Hippocampal formation (tissue), 2 donors: ENCODE data around the gene MAPK13.
"Not testable (repeated sequence)": the region's sequence is repeated elsewhere in the genome, so short reads cannot be mapped to it uniquely, and the experiment has no call there.

ENCODE experiments used
- DNase-seq, 2 donors: peaks; one replicate each; lab custom pipeline; 2025; lab: John Stamatoyannopoulos, UW

The MAPK13 gene

DNA sequence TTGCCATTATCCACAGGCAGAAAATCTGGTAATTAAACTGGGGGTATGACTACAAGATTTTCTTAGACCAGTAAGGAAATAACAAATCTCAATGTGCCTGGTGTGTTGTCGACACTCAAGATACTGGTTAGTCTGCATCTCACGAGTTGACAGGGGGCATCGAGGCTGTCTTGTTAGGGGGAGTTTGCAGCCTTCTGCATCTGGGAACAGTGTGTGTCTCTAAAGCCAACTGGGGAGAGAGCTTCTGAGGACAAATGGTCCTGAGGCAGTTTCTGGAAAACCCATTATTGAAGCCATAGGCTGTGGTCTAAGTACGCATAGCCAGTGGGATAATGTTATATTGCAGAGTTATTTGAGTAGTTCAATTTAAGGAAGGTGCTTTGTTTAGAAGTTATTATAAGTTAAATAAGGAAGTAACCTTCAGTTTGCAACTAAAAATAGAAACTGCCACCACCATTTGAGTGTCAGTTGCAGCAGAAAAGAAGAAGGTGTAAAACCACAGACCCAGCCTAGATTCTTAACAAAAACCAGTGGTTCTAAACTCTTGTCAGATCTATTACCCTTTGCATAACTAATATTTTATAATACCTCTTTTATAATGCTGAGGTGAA lies 15.4 kb upstream of the MAPK13 start:
- DNase-seq, result no peak

GRCh38 chr6:36115412-36115811 lies 14.9 kb upstream of the MAPK13 start:
- DNase-seq, result no peak

- DNase-seq, result no peak
Measured at GRCh38 chr6:36116066-36116864, 14.0 kb upstream of the MAPK13 start.

- no peak for DNase-seq
Measured at GRCh38 chr6:36116943-36117342, 13.4 kb upstream of the MAPK13 start.

DNA sequence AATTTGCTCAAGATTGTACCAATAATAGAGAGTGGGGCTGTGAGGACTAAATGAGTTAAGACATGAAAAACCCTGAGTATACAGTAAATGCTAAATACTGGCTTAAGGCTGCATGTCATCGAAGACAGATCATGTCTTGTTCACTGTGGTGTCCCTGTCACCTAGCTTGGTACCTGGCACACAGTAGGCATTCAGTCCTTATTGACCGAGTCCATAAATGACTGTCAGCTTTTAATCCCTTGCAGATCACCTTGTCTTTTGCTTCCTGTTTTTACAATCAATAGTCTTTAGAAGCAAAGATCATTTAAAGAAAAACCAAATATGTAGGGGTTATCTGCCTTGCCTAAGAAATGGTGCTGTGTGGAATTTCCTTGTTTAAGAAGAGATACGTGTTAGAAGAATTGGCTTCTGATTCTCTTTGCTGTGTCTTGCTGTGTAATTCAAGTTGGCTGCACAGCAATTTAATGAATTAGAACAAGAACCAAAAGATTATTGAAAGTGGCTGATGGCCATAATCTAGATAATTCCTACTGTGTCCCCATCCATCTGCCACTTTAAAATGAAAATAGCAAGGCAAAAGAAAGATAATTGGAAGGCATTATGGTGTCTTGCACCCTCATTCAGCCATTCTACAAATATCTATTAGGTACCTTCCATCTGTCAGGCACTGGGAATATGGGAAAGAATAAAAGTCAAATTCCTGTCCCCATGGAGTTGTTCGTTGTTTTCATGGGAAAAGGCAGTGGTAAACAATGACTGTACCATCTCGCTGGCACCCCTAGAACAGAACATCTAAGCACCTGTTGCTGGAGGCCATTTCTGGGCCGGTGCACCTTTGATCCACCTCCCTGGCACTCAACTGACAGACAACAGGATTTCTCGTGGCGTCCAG lies 12.4 kb upstream of the MAPK13 start:
- DNase-seq, result no peak

- no peak for DNase-seq
Measured at GRCh38 chr6:36118550-36119107, 11.7 kb upstream of the MAPK13 start.

DNA sequence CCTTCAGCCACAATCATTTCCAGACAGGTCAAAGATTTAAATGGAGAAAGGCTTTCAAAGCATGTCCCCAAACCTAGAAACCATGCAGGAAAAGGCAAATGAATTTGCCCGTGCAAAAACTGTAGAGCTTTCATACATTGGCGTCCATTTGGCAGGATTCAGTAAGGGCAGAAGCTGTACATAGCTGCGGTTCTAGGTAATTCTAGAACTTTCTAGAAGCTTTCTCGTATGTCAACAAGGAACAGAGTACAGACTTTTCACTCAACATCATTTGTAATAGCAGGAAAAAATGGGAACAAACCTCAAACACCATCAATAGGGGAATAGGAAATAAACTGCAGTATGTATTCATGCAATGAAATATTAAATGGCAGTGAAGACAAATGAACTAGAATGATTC lies 11.1 kb upstream of the MAPK13 start:
- no peak for DNase-seq

GRCh38 chr6:36120018-36120417 lies 10.3 kb upstream of the MAPK13 start:
- no peak for DNase-seq

DNA sequence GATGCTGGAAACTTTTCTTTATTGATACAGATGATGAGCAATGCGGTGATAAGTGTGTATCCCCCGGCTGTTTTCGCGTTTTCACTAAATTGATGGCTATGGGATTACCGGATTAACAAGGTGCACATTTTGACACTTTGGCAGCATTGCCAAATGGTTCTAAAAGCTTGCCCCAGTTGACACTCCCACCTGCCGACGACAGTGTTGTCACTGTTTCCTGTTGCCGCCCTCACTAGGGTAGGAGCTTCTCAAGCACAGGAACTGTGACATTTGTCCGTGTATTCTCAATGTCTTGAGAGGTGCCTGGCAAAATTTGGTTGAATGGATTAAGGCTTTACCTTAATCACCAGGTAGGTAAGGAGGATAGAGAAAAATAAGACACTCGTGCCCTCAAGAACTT lies 9.8 kb upstream of the MAPK13 start:
- DNase-seq, result no peak

DNA sequence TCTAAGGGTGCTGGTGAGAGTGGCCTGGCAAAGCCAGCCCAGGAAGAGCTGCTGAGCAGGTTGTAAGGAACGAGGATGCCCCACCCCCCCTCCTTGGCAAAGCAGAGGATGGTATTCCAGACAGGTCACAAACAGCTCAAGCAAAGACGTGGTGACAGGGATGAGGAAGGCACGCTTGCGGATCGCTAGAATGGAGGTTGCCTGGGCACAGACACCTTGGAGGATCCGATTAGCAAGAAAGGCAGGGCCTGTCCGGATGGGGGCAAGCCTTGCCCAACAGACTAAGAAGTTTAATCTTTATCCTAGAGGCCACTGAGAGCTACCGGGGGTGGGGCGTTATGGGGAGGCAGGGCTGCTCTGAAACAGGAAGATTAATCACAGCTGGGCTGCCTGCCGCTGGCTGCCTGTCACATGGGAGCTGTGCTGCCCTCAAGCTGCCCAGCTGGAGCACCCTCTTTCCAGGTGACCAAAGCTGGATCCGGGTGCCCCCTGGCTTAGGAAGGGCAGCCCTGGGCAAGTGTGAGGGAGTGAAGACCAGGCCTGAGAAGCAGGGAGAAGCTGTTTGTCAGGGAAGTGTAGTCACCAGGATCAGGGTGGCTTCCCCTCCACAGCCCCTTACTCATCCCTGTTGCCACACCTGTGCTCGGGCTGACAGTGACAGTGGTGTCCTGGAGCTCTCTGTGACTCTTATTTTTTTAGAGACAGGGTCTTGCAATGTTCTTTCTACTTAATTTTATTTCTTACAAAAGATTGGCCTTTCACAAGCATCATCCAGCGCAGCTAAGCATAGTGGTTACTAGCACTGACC lies 9.1 kb upstream of the MAPK13 start:
- DNase-seq, result no peak

DNA sequence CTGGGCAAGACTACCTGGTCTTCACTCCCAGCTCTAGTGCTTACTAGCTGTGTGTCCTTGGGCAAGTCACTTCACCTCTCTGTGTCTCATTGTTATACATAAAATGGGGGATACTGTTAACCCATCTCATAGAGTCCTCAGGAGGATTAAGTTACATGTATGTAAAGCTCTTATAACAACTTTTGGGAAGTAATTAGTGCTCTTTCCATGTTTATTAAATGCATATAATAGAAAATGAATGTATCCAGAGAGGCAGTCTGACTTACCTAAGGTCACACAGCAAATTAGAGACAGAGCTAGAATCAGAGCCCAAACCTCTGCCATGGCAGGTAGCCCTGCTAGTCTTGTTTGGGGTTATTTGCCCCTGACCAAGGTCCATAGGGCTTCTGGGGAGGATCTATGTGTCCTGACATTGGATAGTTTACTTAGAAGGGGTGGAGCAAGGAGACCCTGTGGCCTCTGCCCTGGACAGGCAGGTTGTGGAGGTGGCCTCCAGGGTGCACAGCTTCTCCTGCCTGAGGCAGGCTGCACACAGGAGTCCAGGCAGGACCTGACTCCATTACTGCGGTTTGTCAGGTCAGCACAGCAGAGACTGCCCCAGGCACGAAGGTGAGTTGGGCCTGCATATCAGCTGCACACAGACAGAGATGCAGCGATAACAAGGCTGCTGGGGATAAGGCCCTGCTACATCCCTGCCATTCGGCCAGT lies 8.4 kb upstream of the MAPK13 start:
- no peak for DNase-seq

- no peak for DNase-seq
Measured at GRCh38 chr6:36122495-36123269, 7.6 kb upstream of the MAPK13 start.

- peak; percentile 17 to 54 for DNase-seq
Measured at GRCh38 chr6:36123270-36124139, 6.8 kb upstream of the MAPK13 start.

DNA sequence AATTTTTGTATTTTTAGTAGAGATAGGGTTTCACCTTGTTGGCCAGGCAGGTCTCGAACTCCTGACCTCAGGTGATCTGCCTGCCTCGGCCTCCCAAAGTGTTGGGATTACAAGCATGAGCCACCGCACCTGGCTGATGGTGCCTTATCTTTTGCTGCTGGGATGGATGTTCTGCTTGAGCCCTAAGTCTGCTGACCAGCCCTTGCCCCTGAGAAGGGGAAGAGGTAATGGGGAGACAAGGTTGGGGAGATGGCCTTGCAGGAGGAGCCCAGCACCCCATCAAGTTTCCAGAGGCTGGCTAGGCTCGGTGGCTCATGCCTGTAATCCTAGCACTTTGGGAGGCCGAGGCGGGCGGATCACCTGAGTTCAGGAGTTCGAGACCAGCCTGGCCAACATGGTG lies 6.0 kb upstream of the MAPK13 start:
- DNase-seq, result not testable (repeated sequence)

DNA sequence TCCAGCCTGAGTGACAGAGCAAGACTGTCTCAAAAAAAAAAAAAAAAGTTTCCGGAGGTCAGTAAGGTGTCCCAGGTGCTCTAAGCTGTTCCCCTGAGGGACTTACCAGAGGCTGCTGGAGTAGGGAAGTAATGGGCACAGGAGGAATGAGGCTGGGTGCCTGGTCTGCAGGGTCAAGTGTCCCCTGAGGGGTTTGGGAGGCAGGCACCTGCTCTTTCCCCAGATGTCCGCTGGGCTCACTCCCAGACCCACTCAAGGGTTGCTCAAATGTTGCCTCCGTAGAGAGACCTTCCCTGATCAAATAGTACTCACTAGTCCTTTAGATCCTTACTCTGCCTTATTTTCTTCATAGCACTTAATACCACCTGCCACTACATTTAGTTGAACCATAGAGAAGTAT lies 5.4 kb upstream of the MAPK13 start:
- DNase-seq, result no peak

- DNase-seq, result no peak
Measured at GRCh38 chr6:36125575-36125974, 4.7 kb upstream of the MAPK13 start.

GRCh38 chr6:36126121-36126520 lies 4.2 kb upstream of the MAPK13 start:
- DNase-seq, result no peak

- no peak for DNase-seq
Measured at GRCh38 chr6:36126553-36127458, 3.5 kb upstream of the MAPK13 start.
